Transverse colon (tissue), 4 donors: ENCODE measurements around the gene MBD2.

Source experiments
- CTCF ChIP-seq, 5 experiments: fragments of 200-600 bp in 3 of 5; fragments of 450-650 bp in 2 of 5; sonication (generic) in 3 of 5; IDR thresholded peaks; 1 replicate in 2 of 5; 2 replicates in 3 of 5; pipeline ENCODE4 v1.5.1; 2016 to 2017; ENCODE audit warnings: antibody characterized with exemption in 5 of 5, inconsistent platforms in 3 of 5, mild to moderate bottlenecking in 2 of 5, moderate library complexity in 1 of 5
- POLR2A ChIP-seq: fragments of 450-650 bp; IDR thresholded peaks from one replicate; pipeline ENCODE4 v1.6.1; 2016; ENCODE audit warnings: antibody characterized with exemption, mild to moderate bottlenecking, moderate library complexity
- POLR2AphosphoS5 ChIP-seq, 3 donors: sonication (generic); formaldehyde crosslinking; IDR thresholded peaks; one replicate each; pipeline ENCODE4 v1.6.1; 2016; ENCODE audit warnings: antibody characterized with exemption in 3 of 3

GRCh38 chr18:54192415-54192814 lies 32.1 kb downstream of the MBD2 start:
- TF ChIP-seq CTCF (IDR thresholded peaks at IDR 0.05) (no peak), POLR2AphosphoS5 (IDR thresholded peaks at IDR 0.05) (no peak), POLR2A (no peak)
